ENCODE results near the gene HTRA3. TPM values are rescaled to one million over a fixed set of nuclear protein-coding genes. Genes with fewer than 3 reads are reported as not detected.

Gene HTRA3
- total RNA-seq, 1 experiment from 2014 or later = 2.3 TPM

DNA sequence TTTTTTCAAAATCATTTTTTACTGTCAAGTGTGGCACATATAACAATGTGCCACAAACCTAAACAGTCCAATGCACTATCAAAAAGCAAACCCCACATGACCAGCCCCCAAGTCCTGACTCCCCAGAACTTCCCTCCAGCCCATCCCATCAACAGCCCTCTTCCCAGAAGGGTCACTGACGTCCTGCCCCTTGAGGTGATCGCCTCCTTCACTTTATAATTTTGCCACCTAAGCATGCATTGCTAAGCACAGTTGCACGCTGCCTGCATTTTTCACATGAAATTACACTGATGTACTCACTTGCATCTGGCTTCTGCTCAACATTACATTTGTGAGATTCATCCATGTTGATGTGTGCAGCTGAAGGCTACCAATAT, 42.5 kb downstream of the HTRA3 start:
- ATAC-seq (no peak), DNase-seq (ENCODE audit: low spot score) (no peak)
- Mint-ChIP-seq H3K27me3 (ENCODE audit: low read depth) (peaks cover 3% of the 10 kb centered on the region; the same call in 1 of the 2 replicates), H3K27ac (no peak overlapping the region), H3K9me3 (peaks cover 17% of the 10 kb centered on the region), H3K36me3 (no peaks in the 10 kb centered on the region), H3K4me1 (peaks cover 18% of the 10 kb centered on the region), H3K4me3 (no peak overlapping the region)
- ChIA-PET POLR2A (no interaction called here), CTCF (interaction anchor here (1.2 to 1.9 kb wide), 3 partner anchors 8 to 99 kb away, joined by 4 to 6 read pairs (median 5); no protein-coding TSS in a partner anchor)
- TF ChIP-seq ZNF121 (CRISPR knock-in tag; IDR thresholded peaks at IDR 0.05) = no peak
- TF ChIP-seq ZNF263 (CRISPR knock-in tag; IDR thresholded peaks at IDR 0.05; ENCODE audit: low read depth) = no peak
- no peak for TF ChIP-seq SMAD4 (CRISPR knock-in tag; IDR thresholded peaks at IDR 0.05)
- TF ChIP-seq RORB (CRISPR knock-in tag; IDR thresholded peaks at IDR 0.05) = no peak
- TF ChIP-seq, protein P1, sequence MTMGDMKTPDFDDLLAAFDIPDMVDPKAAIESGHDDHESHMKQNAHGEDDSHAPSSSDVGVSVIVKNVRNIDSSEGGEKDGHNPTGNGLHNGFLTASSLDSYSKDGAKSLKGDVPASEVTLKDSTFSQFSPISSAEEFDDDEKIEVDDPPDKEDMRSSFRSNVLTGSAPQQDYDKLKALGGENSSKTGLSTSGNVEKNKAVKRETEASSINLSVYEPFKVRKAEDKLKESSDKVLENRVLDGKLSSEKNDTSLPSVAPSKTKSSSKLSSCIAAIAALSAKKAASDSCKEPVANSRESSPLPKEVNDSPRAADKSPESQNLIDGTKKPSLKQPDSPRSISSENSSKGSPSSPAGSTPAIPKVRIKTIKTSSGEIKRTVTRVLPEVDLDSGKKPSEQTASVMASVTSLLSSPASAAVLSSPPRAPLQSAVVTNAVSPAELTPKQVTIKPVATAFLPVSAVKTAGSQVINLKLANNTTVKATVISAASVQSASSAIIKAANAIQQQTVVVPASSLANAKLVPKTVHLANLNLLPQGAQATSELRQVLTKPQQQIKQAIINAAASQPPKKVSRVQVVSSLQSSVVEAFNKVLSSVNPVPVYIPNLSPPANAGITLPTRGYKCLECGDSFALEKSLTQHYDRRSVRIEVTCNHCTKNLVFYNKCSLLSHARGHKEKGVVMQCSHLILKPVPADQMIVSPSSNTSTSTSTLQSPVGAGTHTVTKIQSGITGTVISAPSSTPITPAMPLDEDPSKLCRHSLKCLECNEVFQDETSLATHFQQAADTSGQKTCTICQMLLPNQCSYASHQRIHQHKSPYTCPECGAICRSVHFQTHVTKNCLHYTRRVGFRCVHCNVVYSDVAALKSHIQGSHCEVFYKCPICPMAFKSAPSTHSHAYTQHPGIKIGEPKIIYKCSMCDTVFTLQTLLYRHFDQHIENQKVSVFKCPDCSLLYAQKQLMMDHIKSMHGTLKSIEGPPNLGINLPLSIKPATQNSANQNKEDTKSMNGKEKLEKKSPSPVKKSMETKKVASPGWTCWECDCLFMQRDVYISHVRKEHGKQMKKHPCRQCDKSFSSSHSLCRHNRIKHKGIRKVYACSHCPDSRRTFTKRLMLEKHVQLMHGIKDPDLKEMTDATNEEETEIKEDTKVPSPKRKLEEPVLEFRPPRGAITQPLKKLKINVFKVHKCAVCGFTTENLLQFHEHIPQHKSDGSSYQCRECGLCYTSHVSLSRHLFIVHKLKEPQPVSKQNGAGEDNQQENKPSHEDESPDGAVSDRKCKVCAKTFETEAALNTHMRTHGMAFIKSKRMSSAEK (CRISPR knock-in tag; IDR thresholded peaks at IDR 0.05; ENCODE audit: borderline replicate concordance) = no peak
- TF ChIP-seq, protein P2, sequence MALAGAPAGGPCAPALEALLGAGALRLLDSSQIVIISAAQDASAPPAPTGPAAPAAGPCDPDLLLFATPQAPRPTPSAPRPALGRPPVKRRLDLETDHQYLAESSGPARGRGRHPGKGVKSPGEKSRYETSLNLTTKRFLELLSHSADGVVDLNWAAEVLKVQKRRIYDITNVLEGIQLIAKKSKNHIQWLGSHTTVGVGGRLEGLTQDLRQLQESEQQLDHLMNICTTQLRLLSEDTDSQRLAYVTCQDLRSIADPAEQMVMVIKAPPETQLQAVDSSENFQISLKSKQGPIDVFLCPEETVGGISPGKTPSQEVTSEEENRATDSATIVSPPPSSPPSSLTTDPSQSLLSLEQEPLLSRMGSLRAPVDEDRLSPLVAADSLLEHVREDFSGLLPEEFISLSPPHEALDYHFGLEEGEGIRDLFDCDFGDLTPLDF (CRISPR knock-in tag; IDR thresholded peaks at IDR 0.05) = no peak
- no peak for TF ChIP-seq TEAD4 (CRISPR knock-in tag; IDR thresholded peaks at IDR 0.05)
- no peak for TF ChIP-seq TCF7 (CRISPR knock-in tag; IDR thresholded peaks at IDR 0.05; ENCODE audit: low read depth)
- TF ChIP-seq, protein P3, sequence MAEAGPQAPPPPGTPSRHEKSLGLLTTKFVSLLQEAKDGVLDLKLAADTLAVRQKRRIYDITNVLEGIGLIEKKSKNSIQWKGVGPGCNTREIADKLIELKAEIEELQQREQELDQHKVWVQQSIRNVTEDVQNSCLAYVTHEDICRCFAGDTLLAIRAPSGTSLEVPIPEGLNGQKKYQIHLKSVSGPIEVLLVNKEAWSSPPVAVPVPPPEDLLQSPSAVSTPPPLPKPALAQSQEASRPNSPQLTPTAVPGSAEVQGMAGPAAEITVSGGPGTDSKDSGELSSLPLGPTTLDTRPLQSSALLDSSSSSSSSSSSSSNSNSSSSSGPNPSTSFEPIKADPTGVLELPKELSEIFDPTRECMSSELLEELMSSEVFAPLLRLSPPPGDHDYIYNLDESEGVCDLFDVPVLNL (CRISPR knock-in tag; IDR thresholded peaks at IDR 0.05; ENCODE audit: borderline replicate concordance, low read depth) = no peak
- TF ChIP-seq KAT7 (CRISPR knock-in tag; IDR thresholded peaks at IDR 0.05; ENCODE audit: borderline replicate concordance) = no peak
- no peak for TF ChIP-seq JUN (CRISPR knock-in tag; IDR thresholded peaks at IDR 0.05)
- no peak for TF ChIP-seq MXD4 (CRISPR knock-in tag; IDR thresholded peaks at IDR 0.05; ENCODE audit: borderline replicate concordance)
- no peak for TF ChIP-seq CBFB (CRISPR knock-in tag; IDR thresholded peaks at IDR 0.05; ENCODE audit: low read depth)
- no peak for TF ChIP-seq RELA (CRISPR knock-in tag; IDR thresholded peaks at IDR 0.05; ENCODE audit: borderline replicate concordance)
- TF ChIP-seq NR3C1 (CRISPR knock-in tag; conservative IDR thresholded peaks at IDR 0.05; ENCODE audit: low read depth) = no peak
- TF ChIP-seq, protein P4, sequence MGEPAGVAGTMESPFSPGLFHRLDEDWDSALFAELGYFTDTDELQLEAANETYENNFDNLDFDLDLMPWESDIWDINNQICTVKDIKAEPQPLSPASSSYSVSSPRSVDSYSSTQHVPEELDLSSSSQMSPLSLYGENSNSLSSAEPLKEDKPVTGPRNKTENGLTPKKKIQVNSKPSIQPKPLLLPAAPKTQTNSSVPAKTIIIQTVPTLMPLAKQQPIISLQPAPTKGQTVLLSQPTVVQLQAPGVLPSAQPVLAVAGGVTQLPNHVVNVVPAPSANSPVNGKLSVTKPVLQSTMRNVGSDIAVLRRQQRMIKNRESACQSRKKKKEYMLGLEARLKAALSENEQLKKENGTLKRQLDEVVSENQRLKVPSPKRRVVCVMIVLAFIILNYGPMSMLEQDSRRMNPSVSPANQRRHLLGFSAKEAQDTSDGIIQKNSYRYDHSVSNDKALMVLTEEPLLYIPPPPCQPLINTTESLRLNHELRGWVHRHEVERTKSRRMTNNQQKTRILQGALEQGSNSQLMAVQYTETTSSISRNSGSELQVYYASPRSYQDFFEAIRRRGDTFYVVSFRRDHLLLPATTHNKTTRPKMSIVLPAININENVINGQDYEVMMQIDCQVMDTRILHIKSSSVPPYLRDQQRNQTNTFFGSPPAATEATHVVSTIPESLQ (CRISPR knock-in tag; IDR thresholded peaks at IDR 0.05) = no peak

GRCh38 chr4:8312976-8313375, 43.4 kb downstream of the HTRA3 start:
- peaks cover 18% of the 10 kb centered on the region for H3K4me1 Mint-ChIP-seq
- DNase-seq (ENCODE audit: low spot score) = no peak
- H3K27me3 Mint-ChIP-seq (ENCODE audit: low read depth) = peaks cover 3% of the 10 kb centered on the region; the same call in 1 of the 2 replicates
- no peak overlapping the region for H3K27ac Mint-ChIP-seq
- H3K4me3 Mint-ChIP-seq = no peak overlapping the region
- CTCF ChIA-PET = no interaction called here
- peaks cover 17% of the 10 kb centered on the region for H3K9me3 Mint-ChIP-seq
- POLR2A ChIA-PET = no interaction called here
- no peaks in the 10 kb centered on the region for H3K36me3 Mint-ChIP-seq
- TF ChIP-seq USF1 (CRISPR knock-in tag; IDR thresholded peaks at IDR 0.05) = no peak
- TF ChIP-seq, protein P5, sequence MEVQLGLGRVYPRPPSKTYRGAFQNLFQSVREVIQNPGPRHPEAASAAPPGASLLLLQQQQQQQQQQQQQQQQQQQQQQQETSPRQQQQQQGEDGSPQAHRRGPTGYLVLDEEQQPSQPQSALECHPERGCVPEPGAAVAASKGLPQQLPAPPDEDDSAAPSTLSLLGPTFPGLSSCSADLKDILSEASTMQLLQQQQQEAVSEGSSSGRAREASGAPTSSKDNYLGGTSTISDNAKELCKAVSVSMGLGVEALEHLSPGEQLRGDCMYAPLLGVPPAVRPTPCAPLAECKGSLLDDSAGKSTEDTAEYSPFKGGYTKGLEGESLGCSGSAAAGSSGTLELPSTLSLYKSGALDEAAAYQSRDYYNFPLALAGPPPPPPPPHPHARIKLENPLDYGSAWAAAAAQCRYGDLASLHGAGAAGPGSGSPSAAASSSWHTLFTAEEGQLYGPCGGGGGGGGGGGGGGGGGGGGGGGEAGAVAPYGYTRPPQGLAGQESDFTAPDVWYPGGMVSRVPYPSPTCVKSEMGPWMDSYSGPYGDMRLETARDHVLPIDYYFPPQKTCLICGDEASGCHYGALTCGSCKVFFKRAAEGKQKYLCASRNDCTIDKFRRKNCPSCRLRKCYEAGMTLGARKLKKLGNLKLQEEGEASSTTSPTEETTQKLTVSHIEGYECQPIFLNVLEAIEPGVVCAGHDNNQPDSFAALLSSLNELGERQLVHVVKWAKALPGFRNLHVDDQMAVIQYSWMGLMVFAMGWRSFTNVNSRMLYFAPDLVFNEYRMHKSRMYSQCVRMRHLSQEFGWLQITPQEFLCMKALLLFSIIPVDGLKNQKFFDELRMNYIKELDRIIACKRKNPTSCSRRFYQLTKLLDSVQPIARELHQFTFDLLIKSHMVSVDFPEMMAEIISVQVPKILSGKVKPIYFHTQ (CRISPR knock-in tag; IDR thresholded peaks at IDR 0.05) = no peak
- ATAC-seq = no peak
